RKO (cell line): Measurements from ENCODE around the gene ACAA1.

ENCODE experiments used
- DNase-seq: peaks from one replicate; pipeline ENCODE4 v3.0.0-alpha.2; 2016; ENCODE audit warnings: low spot score

Gene ACAA1

GRCh38 chr3:38118421-38119247 is 18.3 kb downstream of the ACAA1 start:
- no peak for DNase-seq

GRCh38 chr3:38117748-38118420 is 19.0 kb downstream of the ACAA1 start:
- peak; percentile 43 for DNase-seq

- DNase-seq: peak; percentile 20
These were observed 19.7 kb downstream of the ACAA1 start for GRCh38 chr3:38117163-38117716.

- no peak for DNase-seq
These were observed 20.3 kb downstream of the ACAA1 start for GRCh38 chr3:38116471-38117162.

GRCh38 chr3:38115645-38116427 is 21.1 kb downstream of the ACAA1 start:
- DNase-seq: no peak

GRCh38 chr3:38114875-38115644 is 21.9 kb downstream of the ACAA1 start:
- DNase-seq: no peak

GRCh38 chr3:38114052-38114874 is 22.7 kb downstream of the ACAA1 start:
- DNase-seq: no peak

- no peak for DNase-seq
These were observed 24.6 kb downstream of the ACAA1 start for GRCh38 chr3:38112378-38112761.

GRCh38 chr3:38111696-38112377 is 25.1 kb downstream of the ACAA1 start:
- no peak for DNase-seq

- DNase-seq: no peak
These were observed 25.7 kb downstream of the ACAA1 start for GRCh38 chr3:38111201-38111600.

GRCh38 chr3:38110314-38111050 is 26.4 kb downstream of the ACAA1 start:
- no peak for DNase-seq

- no peak for DNase-seq
These were observed 27.2 kb downstream of the ACAA1 start for GRCh38 chr3:38109580-38110313.

GRCh38 chr3:38108649-38109579 is 28.0 kb downstream of the ACAA1 start:
- DNase-seq: no peak

- DNase-seq: no peak
These were observed 28.8 kb downstream of the ACAA1 start for GRCh38 chr3:38107911-38108648.

- DNase-seq: no peak
These were observed 31.4 kb downstream of the ACAA1 start for GRCh38 chr3:38105525-38105924.

GRCh38 chr3:38102444-38102814 is 34.5 kb downstream of the ACAA1 start:
- no peak for DNase-seq
